GM12873 (cell line): ENCODE results near the gene CAVIN2.

Source experiments
- CTCF ChIP-seq: IDR thresholded peaks from 2 replicates; pipeline ENCODE4 v1.5.1; 2012; ENCODE audit warnings: low read depth, mild to moderate bottlenecking, moderate library complexity, low read length, control low read depth; ENCODE audit not compliant: insufficient read depth; ENCODE audit errors: missing control alignments

The CAVIN2 gene

DNA sequence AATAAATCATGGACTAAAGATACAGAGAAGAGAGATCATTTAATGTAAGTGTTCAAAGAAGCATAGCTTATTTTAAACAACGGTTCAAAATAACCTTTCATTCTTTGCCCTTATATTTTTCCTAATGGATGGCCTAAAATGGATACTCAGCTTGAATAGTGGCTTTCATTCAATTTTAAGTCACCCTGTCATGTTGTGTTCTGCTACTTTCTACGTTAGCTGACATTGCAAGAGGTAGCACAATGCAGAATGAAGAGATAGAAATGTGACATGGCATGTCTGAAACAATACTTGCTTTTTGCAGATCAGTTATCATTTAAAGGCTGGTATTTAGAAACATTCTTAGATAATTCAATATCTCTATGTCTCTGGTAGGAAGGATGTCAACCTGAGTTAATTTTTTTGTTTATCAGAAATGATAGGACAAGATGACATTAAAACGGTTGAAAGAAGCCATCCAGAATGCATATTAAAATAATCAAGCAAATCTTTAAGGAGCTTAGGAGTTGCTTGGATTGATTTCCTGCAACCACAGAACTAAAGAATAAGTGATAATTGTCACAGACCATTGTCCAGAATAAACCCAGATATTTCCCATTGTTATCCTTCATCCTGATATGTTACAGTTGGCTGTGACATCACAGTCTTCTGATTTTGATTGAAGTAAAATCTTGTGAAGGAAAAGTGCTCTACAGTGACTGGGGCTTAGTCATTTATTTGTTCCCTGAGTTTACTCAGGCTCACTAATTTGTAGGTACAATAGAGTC is 41.7 kb upstream of the CAVIN2 start:
- TF ChIP-seq CTCF, result no peak

DNA sequence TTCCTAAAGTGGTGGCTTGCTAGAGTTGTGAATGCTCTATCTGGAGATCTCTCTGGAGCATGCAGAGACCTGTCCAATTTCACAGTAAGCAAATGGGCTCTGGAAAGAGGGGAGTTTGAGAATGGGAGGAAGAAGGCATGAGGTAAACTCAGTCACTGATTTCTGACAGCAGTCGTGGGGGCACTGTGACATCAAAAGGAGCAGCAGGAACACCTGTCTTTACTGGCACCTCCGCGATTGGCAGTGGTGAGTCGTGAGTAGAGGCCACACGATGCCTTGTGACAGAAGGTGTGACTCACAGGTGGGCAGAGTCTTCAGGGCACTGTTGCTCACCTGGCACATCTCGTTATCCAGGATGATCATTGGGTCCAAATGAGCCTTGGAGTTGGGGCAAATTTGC is 38.8 kb upstream of the CAVIN2 start:
- TF ChIP-seq CTCF, result no peak

DNA sequence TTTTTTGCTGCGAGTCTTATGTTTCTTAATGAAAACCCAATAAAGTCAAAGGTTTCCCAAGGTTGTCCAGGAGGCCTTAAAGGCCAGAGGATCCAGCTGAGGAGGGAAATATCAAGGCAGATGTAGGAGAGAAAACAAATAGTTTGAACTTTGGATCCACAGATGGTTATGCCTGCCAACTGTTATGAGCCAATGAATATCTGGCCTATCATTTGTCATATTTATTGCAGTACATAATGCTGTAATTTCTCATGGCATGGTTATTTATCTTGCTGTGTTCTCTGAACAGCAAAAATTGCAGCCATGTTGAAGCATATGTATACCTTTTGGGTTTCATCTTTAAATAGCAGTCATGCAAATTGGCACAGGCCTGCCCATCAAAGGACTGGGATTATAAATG is 38.2 kb upstream of the CAVIN2 start:
- no peak for TF ChIP-seq CTCF

DNA sequence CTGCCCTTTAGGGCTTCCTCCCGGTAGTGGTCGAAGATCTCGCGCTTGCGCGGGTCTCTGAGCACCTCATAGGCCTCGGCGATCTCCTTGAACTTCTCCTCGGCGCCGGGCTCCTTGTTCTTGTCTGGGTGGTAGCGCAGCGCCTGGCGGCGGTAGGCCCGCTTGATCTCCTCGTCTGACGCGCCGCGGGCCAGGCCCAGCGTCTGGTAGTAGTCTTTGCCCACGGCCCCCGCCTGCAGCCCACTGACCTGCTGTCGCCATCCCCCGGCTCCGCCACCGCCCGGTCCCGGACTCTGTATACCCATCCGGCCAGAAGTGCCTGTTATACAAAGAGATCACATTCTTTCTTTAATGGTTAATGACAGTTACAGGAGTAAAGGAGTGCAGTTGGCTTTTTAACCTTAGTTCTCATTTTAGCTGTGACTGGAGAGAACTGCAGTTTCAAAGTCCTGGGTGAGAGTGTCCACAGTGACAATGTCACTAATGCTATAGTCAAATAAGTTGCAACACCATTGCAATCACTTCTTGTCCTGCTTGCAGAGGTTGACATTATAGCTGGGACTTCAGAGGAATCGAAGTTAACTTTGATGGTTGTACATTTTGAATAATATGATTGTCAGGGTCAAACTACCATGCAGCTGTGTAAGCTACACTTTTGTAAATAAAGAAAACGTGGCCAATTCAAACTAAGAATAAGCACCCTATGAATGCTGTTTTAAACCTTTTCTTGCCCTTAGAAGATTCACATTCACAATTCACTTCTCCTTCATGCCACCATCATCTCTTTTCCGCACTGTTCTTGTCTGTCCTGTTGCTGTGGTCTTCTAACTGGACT is 35.3 kb upstream of the CAVIN2 start:
- no peak for TF ChIP-seq CTCF

- no peak for TF ChIP-seq CTCF
Observed at GRCh38 chr2:191878548-191879279, 31.8 kb upstream of the CAVIN2 start.

DNA sequence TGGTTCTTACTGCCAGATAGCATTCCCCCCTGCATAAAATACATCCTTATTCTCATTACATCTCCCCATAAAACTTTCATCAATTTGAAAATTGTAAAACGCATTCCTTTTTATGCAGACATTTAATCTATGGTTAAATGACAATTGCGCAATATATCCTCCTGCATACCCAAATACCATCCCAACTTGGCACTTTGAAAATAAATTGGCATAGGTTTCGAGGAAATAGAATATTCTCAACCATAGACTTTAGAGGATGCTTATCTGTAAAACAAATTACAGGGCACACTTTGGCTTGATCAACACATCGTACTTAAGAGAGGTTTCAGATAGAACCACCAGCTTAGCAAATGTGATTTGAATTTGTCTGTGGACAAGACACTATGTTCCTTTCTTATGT is 31.0 kb upstream of the CAVIN2 start:
- no peak for TF ChIP-seq CTCF

GRCh38 chr2:191875859-191876258 is 29.0 kb upstream of the CAVIN2 start:
- no peak for TF ChIP-seq CTCF
